ENCODE data around the gene CCDC88B. TPM values are rescaled to one million over a fixed set of nuclear protein-coding genes. Genes with fewer than 3 reads are reported as not detected.

Gene CCDC88B
- total and polyA plus RNA-seq, 9 of the 15 experiments (the other 6 are each of a cell fraction or from before 2014, with no cell fraction given) = 0.13 to 18.1 (median 7.9) TPM

- TF ChIP-seq DEAF1 (CRISPR knock-in tag; IDR thresholded peaks at IDR 0.05) (peak; percentile 74), SMARCA5 (IDR thresholded peaks at IDR 0.05) (peak; percentile 64; the same call in 1 of the 2 replicates), SP1 (CRISPR knock-in tag; IDR thresholded peaks at IDR 0.05) (no peak; the same call in 1 of the 2 replicates), ESRRA (IDR thresholded peaks at IDR 0.05; ENCODE audit: borderline replicate concordance, low read depth) (peak; percentile 83), TEAD2 (tag; IDR thresholded peaks at IDR 0.05) (no peak), ZC3H4 (CRISPR knock-in tag; IDR thresholded peaks at IDR 0.05; ENCODE audit: borderline replicate concordance) (no peak), ZNF165 (CRISPR knock-in tag; IDR thresholded peaks at IDR 0.05; ENCODE audit: borderline replicate concordance) (no peak), ZNF263 (CRISPR knock-in tag; IDR thresholded peaks at IDR 0.05; ENCODE audit: borderline replicate concordance) (peak; percentile 40; the same call in 1 of the 2 replicates), IRF9 (tag; IDR thresholded peaks at IDR 0.05) (peak; percentile 85), HMGN3 (IDR thresholded peaks at IDR 0.05; ENCODE audit: borderline replicate concordance, extremely low read depth, insufficient read length, low read depth, low read length) (peak; percentile 87), SIN3A (IDR thresholded peaks at IDR 0.05; ENCODE audit: borderline replicate concordance in 2 of 2, control insufficient read depth in 1 of 2, low read depth in 2 of 2, low read length in 2 of 2) (no peak; a peak in 1 of 4 replicates)
Measured at GRCh38 chr11:64317961-64318765, 21.8 kb upstream of the CCDC88B start, which contains the start of gene PRDX5 (continued).
